Stimulated activated CD8-positive, alpha-beta memory T cell treated with anti-CD3 and anti-CD28 coated beads, Interleukin-15, amount 100 ng/mL, for 1 hour (primary cell): ENCODE results near the gene ADCY4.
"Not testable (repeated sequence)": the region's sequence is repeated elsewhere in the genome, so short reads cannot be mapped to it uniquely, and the experiment has no call there.

Experiments used
- DNase-seq: peaks from one replicate; pipeline ENCODE4 v3.0.0-alpha.2; 2020; ENCODE audit warnings: low read depth

Gene ADCY4

GRCh38 chr14:24334431-24335291, at the start of gene ADCY4:
Gene ADCY4, minus strand, starts transcription at chr14:24335071. Its CDS starts 419 bp downstream, at chr14:24334652.
- DNase-seq, result no peak

GRCh38 chr14:24384169-24384568, 49.3 kb upstream of the ADCY4 start:
- no peak for DNase-seq

- DNase-seq, result no peak
Measured at GRCh38 chr14:24382064-24382371, 47.1 kb upstream of the ADCY4 start.

- DNase-seq, result no peak
Measured at GRCh38 chr14:24381363-24382063, 46.6 kb upstream of the ADCY4 start.

GRCh38 chr14:24379907-24380730, 45.2 kb upstream of the ADCY4 start:
- no peak for DNase-seq

- DNase-seq, result no peak
Measured at GRCh38 chr14:24378981-24379906, 44.4 kb upstream of the ADCY4 start.

- no peak for DNase-seq
Measured at GRCh38 chr14:24378327-24378726, 43.5 kb upstream of the ADCY4 start.

- no peak for DNase-seq
Measured at GRCh38 chr14:24377657-24378056, 42.8 kb upstream of the ADCY4 start.

- no peak for DNase-seq
Measured at GRCh38 chr14:24377126-24377525, 42.3 kb upstream of the ADCY4 start.

- DNase-seq, result no peak
Measured at GRCh38 chr14:24376448-24377070, 41.7 kb upstream of the ADCY4 start.

GRCh38 chr14:24372701-24373416, 38.0 kb upstream of the ADCY4 start:
- no peak for DNase-seq

- DNase-seq, result not testable (repeated sequence)
Measured at GRCh38 chr14:24371605-24372004, 36.7 kb upstream of the ADCY4 start.

- no peak for DNase-seq
Measured at GRCh38 chr14:24370748-24371147, 35.9 kb upstream of the ADCY4 start.

GRCh38 chr14:24369907-24370687, 35.2 kb upstream of the ADCY4 start:
- no peak for DNase-seq

GRCh38 chr14:24369463-24369862, 34.6 kb upstream of the ADCY4 start:
- no peak for DNase-seq

GRCh38 chr14:24368562-24369252, 33.8 kb upstream of the ADCY4 start:
- no peak for DNase-seq

- no peak for DNase-seq
Measured at GRCh38 chr14:24368212-24368561, 33.3 kb upstream of the ADCY4 start.

- DNase-seq, result no peak
Measured at GRCh38 chr14:24367514-24368211, 32.8 kb upstream of the ADCY4 start, which contains the start of gene NFATC4. Gene NFATC4, plus strand, starts transcription at chr14:24368184. Its CDS starts 157 bp downstream, at chr14:24368341.
